ENCODE data around the gene ACAN.

ACAN gene

DNA sequence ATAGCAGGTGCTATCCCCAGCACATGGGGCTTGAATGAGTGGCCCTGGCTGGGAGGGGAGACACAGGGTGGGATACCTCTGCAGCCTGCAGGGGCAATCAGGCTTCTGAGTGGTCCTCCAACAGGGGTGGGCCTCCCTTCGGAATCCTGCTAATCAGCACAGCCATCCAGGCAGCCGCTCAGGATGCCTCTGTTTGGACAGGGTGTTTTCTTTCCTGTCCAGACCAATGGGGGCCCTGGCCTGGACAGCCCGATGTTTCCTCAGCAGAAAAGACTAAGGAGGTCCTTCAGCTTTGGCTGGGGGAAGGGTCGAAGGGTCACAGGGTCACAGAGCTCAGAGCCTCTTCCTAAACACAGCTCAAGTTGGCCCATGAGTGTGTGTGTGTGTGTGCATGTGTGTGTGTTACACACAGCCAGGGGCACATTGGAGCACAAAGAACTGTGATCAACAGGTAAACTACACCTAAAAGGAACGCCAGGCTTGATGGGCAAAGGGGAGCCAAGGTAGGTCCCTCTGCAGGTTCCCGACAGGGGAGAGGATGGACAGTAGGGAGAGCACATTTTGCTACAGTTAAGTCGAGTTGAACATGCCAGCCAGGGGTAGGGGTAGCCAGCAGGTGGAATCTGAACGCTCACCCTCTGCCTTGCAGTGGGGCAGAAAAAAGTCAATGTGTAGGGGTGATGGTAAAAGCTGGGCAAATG, 93.2 kb downstream of the ACAN start:
- TF ChIP-seq, protein P1, sequence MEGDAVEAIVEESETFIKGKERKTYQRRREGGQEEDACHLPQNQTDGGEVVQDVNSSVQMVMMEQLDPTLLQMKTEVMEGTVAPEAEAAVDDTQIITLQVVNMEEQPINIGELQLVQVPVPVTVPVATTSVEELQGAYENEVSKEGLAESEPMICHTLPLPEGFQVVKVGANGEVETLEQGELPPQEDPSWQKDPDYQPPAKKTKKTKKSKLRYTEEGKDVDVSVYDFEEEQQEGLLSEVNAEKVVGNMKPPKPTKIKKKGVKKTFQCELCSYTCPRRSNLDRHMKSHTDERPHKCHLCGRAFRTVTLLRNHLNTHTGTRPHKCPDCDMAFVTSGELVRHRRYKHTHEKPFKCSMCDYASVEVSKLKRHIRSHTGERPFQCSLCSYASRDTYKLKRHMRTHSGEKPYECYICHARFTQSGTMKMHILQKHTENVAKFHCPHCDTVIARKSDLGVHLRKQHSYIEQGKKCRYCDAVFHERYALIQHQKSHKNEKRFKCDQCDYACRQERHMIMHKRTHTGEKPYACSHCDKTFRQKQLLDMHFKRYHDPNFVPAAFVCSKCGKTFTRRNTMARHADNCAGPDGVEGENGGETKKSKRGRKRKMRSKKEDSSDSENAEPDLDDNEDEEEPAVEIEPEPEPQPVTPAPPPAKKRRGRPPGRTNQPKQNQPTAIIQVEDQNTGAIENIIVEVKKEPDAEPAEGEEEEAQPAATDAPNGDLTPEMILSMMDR (IDR thresholded peaks at IDR 0.05; ENCODE audit: extremely low read depth, insufficient read depth, missing control alignments) = no peak
- in situ Hi-C loops (cut with MboI; ENCODE audit: low pct_unique_long_range_greater_than_20kb, low sequenced_read_pairs, unreplicated experiment) = loop anchor here (10.0 kb wide), 1 partner anchor 128 kb away; no protein-coding TSS in a partner anchor
- no peak for DNase-seq (ENCODE audit: low spot score)

DNA sequence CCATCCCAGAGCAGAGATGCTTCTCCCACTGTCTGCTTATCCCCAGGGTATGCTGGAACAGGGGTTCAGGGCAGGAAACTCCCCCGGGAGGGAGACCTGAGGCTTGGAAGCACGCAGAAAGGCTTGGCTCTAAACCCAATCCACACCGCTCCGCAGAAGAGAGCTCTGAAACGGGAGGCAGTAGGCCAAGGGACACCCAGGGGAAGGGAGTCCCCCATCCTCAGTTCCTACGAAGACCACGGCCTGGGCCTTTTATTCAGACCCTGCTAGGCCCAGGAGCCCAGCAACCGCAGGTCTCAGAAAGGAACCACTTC, 93.9 kb downstream of the ACAN start:
- DNase-seq (ENCODE audit: low spot score) = no peak
- TF ChIP-seq, protein P1 (IDR thresholded peaks at IDR 0.05; ENCODE audit: extremely low read depth, insufficient read depth, missing control alignments) = no peak
- in situ Hi-C loops (cut with MboI; ENCODE audit: low pct_unique_long_range_greater_than_20kb, low sequenced_read_pairs, unreplicated experiment) = loop anchor here (10.0 kb wide), 1 partner anchor 128 kb away; no protein-coding TSS in a partner anchor

DNA sequence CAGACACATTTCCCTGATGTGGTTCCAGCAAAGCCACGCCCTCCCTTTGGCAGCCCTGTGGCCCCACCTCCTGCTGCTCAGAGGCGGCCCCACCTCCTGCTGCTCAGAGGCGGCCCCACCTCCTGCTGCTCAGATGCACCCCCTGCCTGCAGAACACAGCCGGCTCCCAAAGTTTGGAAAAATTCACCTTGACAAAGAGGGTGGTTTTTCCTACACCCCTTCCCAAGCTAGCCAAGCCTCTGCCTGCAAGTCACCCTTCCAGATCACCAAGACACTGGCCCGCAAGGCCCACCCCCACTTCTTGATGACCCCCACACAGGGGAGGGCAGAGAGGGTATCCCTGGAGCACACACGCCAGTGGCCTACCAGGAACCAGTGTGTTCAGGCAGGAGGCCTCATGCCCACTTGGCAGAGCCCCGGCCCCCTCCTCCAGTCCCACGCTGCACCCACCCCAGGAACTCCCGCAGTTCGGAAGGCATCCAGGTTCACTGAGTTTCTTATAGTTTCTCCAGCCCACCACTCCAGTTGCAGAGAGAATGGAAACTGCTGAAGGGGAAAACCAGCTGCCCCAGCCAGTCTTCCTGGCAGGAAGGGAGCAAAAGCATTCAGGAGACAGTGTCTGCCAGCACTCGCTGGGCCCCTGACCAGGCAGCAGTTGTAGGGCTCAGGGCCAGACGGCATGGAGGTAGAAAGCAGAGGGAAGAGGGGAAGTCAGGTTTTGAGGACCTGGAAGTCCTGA, 94.4 kb downstream of the ACAN start:
- in situ Hi-C loops (cut with MboI; ENCODE audit: low pct_unique_long_range_greater_than_20kb, low sequenced_read_pairs, unreplicated experiment) = loop anchor here (10.0 kb wide), 1 partner anchor 127 kb away; no protein-coding TSS in a partner anchor
- DNase-seq (ENCODE audit: low spot score) = no peak
- TF ChIP-seq, protein P1 (IDR thresholded peaks at IDR 0.05; ENCODE audit: extremely low read depth, insufficient read depth, missing control alignments) = peak; percentile 21

DNA sequence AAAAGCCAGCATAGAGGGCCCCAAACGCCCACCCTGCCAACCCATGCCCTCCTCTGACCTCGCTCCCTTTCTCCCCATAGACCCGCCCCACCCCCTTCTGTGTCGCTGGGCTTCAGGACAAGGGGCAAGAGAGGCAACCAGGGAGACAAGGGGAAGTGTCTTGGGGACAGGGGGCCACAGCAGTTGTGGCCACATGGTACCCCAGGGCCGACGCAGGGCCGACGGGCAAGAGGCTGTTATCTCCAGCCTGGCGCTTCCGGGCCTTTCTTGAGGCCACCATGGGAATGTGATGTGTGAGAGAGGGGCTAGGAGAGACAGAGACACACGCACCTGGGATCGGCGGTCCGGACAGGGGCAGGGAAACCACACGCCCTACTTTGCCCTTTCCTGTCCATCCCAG, 95.5 kb downstream of the ACAN start:
- no peak for DNase-seq (ENCODE audit: low spot score)
- TF ChIP-seq, protein P1 (IDR thresholded peaks at IDR 0.05; ENCODE audit: extremely low read depth, insufficient read depth, missing control alignments) = no peak
- in situ Hi-C loops (cut with MboI; ENCODE audit: low pct_unique_long_range_greater_than_20kb, low sequenced_read_pairs, unreplicated experiment) = loop anchor here (10.0 kb wide), 1 partner anchor 126 kb away; no protein-coding TSS in a partner anchor

DNA sequence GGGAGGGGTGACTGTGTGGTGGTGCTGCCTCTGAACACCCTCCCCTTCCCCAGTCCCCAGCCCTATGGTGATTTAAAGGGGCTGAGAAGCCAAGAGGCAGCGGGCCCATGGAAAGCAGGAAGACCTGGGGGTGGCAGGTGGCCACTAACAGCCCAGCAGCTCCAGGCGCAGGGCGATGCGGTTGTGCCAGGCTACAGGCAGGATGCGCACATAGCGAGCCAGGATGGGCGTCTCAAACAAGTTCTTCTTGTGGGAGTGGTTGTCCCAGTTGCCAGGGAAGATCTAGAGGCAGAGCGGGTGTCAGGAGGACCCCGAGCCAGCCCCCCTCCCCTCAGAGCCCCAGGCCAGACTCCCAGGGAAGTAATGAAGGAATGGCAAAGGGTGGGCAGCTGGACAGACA, 96.0 kb downstream of the ACAN start:
- DNase-seq (ENCODE audit: low spot score) = no peak
- in situ Hi-C loops (cut with MboI; ENCODE audit: low pct_unique_long_range_greater_than_20kb, low sequenced_read_pairs, unreplicated experiment) = loop anchor here (10.0 kb wide), 1 partner anchor 126 kb away; no protein-coding TSS in a partner anchor
- TF ChIP-seq, protein P1 (IDR thresholded peaks at IDR 0.05; ENCODE audit: extremely low read depth, insufficient read depth, missing control alignments) = no peak

DNA sequence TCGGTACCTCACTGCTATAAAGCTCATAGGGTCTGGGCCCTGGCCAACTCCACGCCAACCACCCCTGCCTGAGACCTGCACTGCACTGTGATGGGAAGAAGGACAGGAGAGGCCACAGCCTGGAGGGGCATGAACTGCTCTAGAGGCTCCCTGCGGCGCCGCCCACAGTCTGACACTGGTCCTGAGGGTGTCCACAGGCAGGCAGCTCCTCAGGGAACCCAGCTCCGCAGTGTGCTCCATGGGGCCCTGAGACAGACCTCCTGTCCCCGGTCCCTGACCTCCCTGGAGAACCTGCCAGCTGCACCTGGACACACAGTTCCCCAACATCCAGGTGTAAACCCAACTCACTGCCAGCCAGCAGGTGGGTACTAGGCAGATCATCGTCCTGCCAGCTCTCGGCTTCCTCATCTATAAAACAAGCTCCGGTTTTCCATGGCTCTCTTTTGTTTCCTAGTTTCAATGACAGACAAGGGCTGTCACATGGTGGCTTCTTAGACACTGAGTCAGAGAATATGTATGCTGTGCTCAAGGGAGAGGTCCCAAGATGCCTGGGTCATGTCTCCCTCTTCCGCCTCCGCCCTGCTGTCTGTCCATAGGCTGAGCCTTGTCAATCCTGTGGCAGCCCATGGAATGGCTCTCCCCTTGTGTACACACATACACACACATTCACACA, 97.2 kb downstream of the ACAN start:
- in situ Hi-C loops (cut with MboI; ENCODE audit: low pct_unique_long_range_greater_than_20kb, low sequenced_read_pairs, unreplicated experiment) = loop anchor here (25.0 kb wide), 1 partner anchor 287 kb away; no protein-coding TSS in a partner anchor
- no peak for DNase-seq (ENCODE audit: low spot score)
- TF ChIP-seq, protein P1 (IDR thresholded peaks at IDR 0.05; ENCODE audit: extremely low read depth, insufficient read depth, missing control alignments) = no peak

Data from GM13977 (cell line).